Activated CD4-positive, alpha-beta T cell treated with anti-CD3 and anti-CD28 coated beads for 24 hours (primary cell): ENCODE measurements around the gene FGF22.
A peak's percentile ranks its signal among the peaks of the same experiment; 100 is the strongest.
"Not testable (repeated sequence)": the region's sequence is repeated elsewhere in the genome, so short reads cannot be mapped to it uniquely, and the experiment has no call there.

ENCODE experiments used
- DNase-seq, 2 donors: peaks; one replicate each; pipeline ENCODE4 v3.0.0-alpha.2; 2020; ENCODE audit warnings: low read depth in 2 of 2

Gene FGF22

GRCh38 chr19:658916-659839, 19.5 kb downstream of the FGF22 start:
- DNase-seq = no peak

- DNase-seq = no peak
These were observed 21.2 kb downstream of the FGF22 start for GRCh38 chr19:660793-661426.

DNA sequence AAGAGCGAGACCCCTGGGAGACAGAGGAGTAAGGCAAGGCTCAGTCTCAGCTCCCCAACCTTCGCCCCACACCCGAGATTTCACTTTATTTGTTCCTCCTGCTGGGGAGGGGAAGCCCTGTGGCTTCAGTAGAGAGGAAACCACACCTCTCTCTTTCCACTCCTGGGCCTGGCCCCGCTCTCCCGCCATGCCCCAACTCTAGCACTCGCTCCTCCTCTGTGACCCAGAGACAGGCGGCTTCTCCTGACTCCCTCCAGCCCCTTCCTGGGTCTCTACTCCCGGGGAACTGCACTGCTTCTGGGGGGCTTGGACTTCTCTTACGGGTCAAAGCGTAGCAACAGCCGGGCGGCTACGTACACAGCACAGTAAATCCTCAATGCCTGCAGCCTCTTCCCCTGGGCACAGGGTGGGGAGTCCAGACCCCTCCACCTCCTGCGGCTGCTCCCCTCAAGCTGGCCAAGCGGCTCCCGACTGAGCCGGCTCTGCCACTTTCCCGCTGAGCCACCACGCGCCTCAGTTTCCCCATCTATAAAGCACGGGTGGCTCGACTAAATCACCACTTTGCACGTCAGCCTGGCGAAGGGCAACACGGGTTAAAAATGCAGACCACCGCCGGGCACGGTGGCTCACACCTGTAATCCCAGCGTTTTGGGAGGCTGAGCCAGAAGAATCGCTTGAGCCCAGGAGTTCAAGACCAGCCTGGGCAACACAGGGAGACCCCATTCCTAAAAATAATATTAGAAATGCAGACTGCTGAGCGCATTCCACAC, 21.9 kb downstream of the FGF22 start:
- peak; percentile 45 to 52 for DNase-seq

GRCh38 chr19:662207-662961, 22.7 kb downstream of the FGF22 start:
- DNase-seq = peak; percentile 47 to 56

- DNase-seq = peak; percentile 96 to 97
These were observed 23.4 kb downstream of the FGF22 start, which contains the start of gene RNF126 for GRCh38 chr19:662962-663681. RNF126 (minus strand) TSS chr19:663214; CDS start chr19:663121, 93 bp downstream.

- no peak for DNase-seq
These were observed 24.0 kb downstream of the FGF22 start for GRCh38 chr19:663682-664117.

- DNase-seq = peak; percentile 78 to 84
These were observed 25.3 kb downstream of the FGF22 start for GRCh38 chr19:664913-665443.

GRCh38 chr19:666985-667573, 27.4 kb downstream of the FGF22 start:
- DNase-seq = not testable (repeated sequence)

DNA sequence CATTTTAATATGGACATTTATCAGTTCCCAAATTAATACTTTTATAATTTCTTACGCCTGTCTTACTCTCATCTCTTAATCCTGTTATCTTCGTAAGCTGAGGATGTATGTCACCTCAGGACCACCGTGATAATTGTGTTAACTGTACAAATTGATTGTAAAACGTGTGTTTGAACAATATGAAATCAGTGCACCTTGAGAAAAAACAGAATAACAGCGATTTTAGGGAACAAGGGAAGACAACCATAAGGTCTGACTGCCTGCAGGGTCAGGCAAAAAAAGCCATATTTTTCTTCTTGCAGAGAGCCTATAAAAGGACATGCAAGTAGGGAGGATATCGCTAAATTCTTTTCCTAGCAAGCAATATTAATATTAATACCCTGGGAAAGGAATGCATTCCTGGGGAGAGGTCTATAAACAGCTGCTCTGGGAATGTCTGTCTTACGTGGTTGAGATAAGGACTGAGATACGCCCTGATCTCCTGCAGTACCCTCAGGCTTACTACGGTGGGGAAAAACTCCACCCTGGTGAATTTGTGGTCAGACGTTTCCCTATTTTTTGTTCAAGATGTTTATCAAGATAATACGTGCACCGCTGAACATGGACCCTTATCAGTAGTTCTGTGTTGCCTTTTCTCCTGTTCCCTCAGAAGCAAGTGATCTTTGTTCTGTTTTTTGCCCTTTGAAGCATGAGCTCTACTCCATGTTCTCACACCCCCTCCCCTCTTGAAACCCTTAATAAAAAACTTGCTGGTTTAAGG, 29.2 kb downstream of the FGF22 start:
- DNase-seq = not testable (repeated sequence)

- no peak for DNase-seq
These were observed 31.0 kb downstream of the FGF22 start for GRCh38 chr19:670609-671075.

GRCh38 chr19:674282-675151, 34.8 kb downstream of the FGF22 start:
- DNase-seq = no peak

- DNase-seq = no peak
These were observed 36.3 kb downstream of the FGF22 start for GRCh38 chr19:676007-676338.

DNA sequence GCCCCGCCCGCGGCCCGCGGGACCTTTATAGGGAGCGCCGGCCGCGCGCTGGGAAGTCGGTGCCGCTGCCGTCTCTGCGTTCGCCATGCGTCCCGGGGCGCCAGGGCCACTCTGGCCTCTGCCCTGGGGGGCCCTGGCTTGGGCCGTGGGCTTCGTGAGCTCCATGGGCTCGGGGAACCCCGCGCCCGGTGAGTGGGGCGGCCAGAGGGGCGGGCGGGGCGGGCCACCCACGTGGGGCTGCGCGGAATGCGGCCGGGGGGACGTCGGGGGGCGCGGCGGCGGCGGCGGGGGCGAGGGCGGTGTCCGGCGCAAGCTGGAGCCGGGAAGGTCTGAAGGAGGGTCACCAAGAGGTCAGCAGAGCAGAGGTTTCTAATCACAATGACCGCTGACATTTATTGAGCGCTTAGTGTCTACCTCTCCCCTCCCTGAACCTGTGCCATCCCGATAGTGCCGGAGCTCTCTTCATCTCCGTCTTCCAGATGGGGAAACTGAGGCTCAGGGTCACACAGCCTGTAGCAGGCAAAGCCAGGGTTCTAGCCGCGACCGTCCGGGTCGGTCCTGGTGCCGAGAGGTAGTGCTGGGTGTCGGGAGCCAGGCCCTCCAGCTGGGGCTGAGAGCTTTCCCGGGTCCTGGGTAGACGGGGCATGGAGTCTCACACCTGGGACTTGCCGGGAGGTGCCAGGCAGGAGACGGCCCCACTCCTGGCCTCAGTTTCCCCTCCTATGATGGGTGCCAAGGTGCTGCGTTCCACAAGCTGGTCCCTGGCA, 36.8 kb downstream of the FGF22 start, which contains the start of gene FSTL3:
Gene FSTL3, plus strand, starts transcription at position 54 of the 767 bp plus-strand sequence. Its CDS starts 32 bp downstream, at position 86.
- DNase-seq = no peak

DNA sequence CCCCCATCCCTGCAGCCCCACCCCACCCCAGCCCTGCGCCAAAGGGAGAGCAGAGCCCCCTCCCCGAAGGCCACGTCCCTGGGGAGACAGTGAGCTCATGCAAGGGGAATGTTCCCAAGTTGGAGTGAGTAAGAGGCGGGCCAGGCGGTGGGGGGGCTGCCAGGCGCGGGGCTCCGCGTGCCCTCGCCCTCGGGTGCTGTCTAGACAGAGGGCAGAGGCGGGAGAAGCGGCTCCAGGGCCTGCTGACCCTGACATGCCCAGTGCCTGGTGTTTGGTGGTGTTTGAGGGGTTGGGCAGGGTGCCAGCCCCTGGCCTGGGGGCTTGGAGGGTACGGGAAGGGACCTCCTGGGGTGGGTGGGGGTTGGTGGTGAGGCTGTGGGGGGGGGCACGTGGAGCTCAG, 37.5 kb downstream of the FGF22 start:
- no peak for DNase-seq

- no peak for DNase-seq
These were observed 38.1 kb downstream of the FGF22 start for GRCh38 chr19:677601-678436.

DNA sequence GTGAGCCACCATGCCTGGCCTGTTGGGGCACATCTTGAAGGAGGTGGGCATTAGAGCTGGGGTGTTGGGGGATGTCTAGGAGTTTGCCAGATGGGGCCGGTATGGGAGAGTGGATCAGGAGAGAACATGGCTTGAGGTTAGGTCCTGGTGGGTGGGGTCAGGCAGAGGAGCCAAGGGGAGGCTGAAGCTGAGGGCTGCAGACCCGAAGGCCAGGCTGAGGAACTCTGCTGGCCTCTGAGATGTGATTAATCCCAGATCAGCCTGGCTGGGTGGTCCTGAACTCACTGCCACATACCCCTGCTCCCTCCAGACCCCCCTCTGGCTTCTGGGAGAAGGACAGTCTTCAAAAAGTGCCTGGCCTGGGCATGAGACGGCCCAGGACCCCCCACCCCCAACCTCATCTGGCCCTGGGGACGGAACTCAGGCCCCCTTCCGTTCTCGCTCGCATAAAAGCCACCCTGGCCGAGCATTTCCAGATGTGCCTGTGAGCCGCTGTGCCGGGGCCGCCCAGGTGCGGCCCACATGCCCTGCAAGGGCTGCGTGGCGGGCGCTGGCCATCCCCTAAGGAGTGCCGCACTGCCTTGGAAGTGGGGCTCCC, 39.2 kb downstream of the FGF22 start:
- DNase-seq = no peak
